ENCODE results near the gene CLSTN2.

- no peak for TF ChIP-seq CTCF (IDR thresholded peaks at IDR 0.05 in 8 of 11, conservative IDR thresholded peaks at IDR 0.05 in 3 of 11)
- no peak for TF ChIP-seq POLR2A (IDR thresholded peaks at IDR 0.05)
Measured at GRCh38 chr3:140530131-140530530, 595.1 kb downstream of the CLSTN2 start.
